CD8-positive, alpha-beta memory T cell (primary cell): ENCODE data around the gene CHD9. TPM values are rescaled to one million over a fixed set of nuclear protein-coding genes. Genes with fewer than 3 reads are reported as not detected.
A peak's percentile ranks its signal among the peaks of the same experiment; 100 is the strongest.

Experiments used
- CTCF ChIA-PET: fragments of 350-600 bp; sonication (Branson Sonifier 250); formaldehyde crosslinking; loops from one replicate; lab custom pipeline; 2021; ENCODE audit warnings: antibody characterized with exemption; lab: Charles Lee
- POLR2A ChIA-PET: fragments of 350-600 bp; sonication (Branson Sonifier 250); formaldehyde crosslinking; loops from one replicate; lab custom pipeline; 2021; ENCODE audit warnings: antibody characterized with exemption; lab: Charles Lee
- DNase-seq, 5 donors: peaks; one replicate each; pipeline versions ENCODE4 v3.0.0 to v3.0.0-alpha.2; 2020 to 2022; ENCODE audit warnings: mixed read lengths in 1 of 5
- H3K27ac ChIP-seq: one replicate; pipeline ENCODE4 v1.7.0; 2013; ENCODE audit warnings: low read depth, mild to moderate bottlenecking, low read length, moderate library complexity
- H3K27me3 ChIP-seq: 2 replicates; pipeline ENCODE4 v1.7.0; 2013; ENCODE audit warnings: low read length, mild to moderate bottlenecking; ENCODE audit not compliant: insufficient read depth, poor library complexity, severe bottlenecking
- H3K36me3 ChIP-seq: 2 replicates; pipeline ENCODE4 v1.7.0; 2013; ENCODE audit warnings: mild to moderate bottlenecking, low read length, moderate library complexity; ENCODE audit not compliant: insufficient read depth
- H3K4me1 ChIP-seq: 2 replicates; pipeline ENCODE4 v1.7.0; 2013; ENCODE audit warnings: mild to moderate bottlenecking, low read length, moderate library complexity; ENCODE audit not compliant: insufficient read depth
- H3K4me3 ChIP-seq: 2 replicates; pipeline ENCODE4 v1.7.0; 2013; ENCODE audit warnings: mild to moderate bottlenecking, low read length
- H3K9me3 ChIP-seq: 2 replicates; pipeline ENCODE4 v1.7.0; 2013; ENCODE audit warnings: mild to moderate bottlenecking, low read length
- H3K27ac Mint-ChIP-seq, 8 donors: one replicate each; pipeline ENCODE4 v1.8.0; 2020 to 2021; ENCODE audit warnings: mixed read lengths in 8 of 8, mild to moderate bottlenecking in 6 of 8, inconsistent platforms in 3 of 8, moderate library complexity in 3 of 8
- H3K27me3 Mint-ChIP-seq, 2 donors: one replicate each; pipeline ENCODE4 v1.8.0; 2020 to 2021; ENCODE audit warnings: mixed read lengths in 2 of 2, mild to moderate bottlenecking in 1 of 2, moderate library complexity in 1 of 2
- H3K36me3 Mint-ChIP-seq, 3 donors: one replicate each; pipeline ENCODE4 v1.8.0; 2020 to 2021; ENCODE audit warnings: mixed read lengths in 3 of 3, inconsistent platforms in 1 of 3, mild to moderate bottlenecking in 1 of 3
- H3K4me1 Mint-ChIP-seq, 3 donors: one replicate each; pipeline ENCODE4 v1.8.0; 2020 to 2021; ENCODE audit warnings: mixed read lengths in 3 of 3, inconsistent platforms in 1 of 3, mild to moderate bottlenecking in 1 of 3
- H3K4me3 Mint-ChIP-seq, 7 donors: one replicate each; pipeline ENCODE4 v1.8.0; 2020 to 2021; ENCODE audit warnings: mixed read lengths in 7 of 7, mild to moderate bottlenecking in 6 of 7, moderate library complexity in 4 of 7, inconsistent platforms in 2 of 7
- H3K9me3 Mint-ChIP-seq, 5 donors: one replicate each; pipeline ENCODE4 v1.8.0; 2020 to 2022; ENCODE audit warnings: mixed read lengths in 5 of 5, mild to moderate bottlenecking in 3 of 5, moderate library complexity in 2 of 5, inconsistent platforms in 1 of 5
- polyA plus RNA-seq: library from polyadenylated mRNA; unstranded; fragments of 300-500 nt; fragmentation: Illumina TruSeq; gene quantifications from one replicate; pipeline ENCODE4 v1.2.3, GENCODE V29; 2021
- total RNA-seq, 2 experiments: library from RNA; stranded (reverse); gene quantifications; one replicate each; pipeline ENCODE4 v1.2.3, GENCODE V29; 2021

CHD9 gene
- total and polyA plus RNA-seq, 3 experiments from 2014 or later = 17.4 to 57.4 (median 21.8) TPM

- H3K27me3 Mint-ChIP-seq = no peaks in the 10 kb centered on the region
- H3K9me3 Mint-ChIP-seq = no peaks in the 10 kb centered on the region
- peaks cover 4 to 8% (median 6%) of the 10 kb centered on the region in 3 donors for H3K36me3 Mint-ChIP-seq
- DNase-seq = no peak
- H3K27ac Mint-ChIP-seq = peak overlapping the region in 2 of 8 donors; percentile 3 to 51
- POLR2A ChIA-PET = no interaction called here
- H3K4me3 ChIP-seq = no peak overlapping the region
- peaks cover 25 to 30% (median 26%) of the 10 kb centered on the region in 3 donors for H3K4me1 Mint-ChIP-seq
- H3K27ac ChIP-seq = no peak overlapping the region
- no peak overlapping the region for H3K4me3 Mint-ChIP-seq
- CTCF ChIA-PET = interaction anchor here (0.9 to 3.6 kb wide), 3 partner anchors 13 to 74 kb away, joined by 4 to 13 read pairs (median 6); partner anchors contain the start of gene CHD9
- no peaks in the 10 kb centered on the region for H3K36me3 ChIP-seq
- H3K27me3 ChIP-seq = no peaks in the 10 kb centered on the region
- H3K4me1 ChIP-seq = peaks cover 16% of the 10 kb centered on the region
- no peaks in the 10 kb centered on the region for H3K9me3 ChIP-seq
These were observed 31.2 kb downstream of the CHD9 start for GRCh38 chr16:53085931-53086421.

GRCh38 chr16:53087101-53087500 lies 32.3 kb downstream of the CHD9 start:
- no peak for DNase-seq
- Mint-ChIP-seq H3K9me3 (no peaks in the 10 kb centered on the region), H3K36me3 (peaks cover 4 to 6% (median 5%) of the 10 kb centered on the region in 3 donors), H3K27ac (no peak overlapping the region), H3K4me1 (peaks cover 32 to 37% (median 34%) of the 10 kb centered on the region in 3 donors), H3K27me3 (no peaks in the 10 kb centered on the region), H3K4me3 (no peak overlapping the region)
- peaks cover 26% of the 10 kb centered on the region for H3K4me1 ChIP-seq
- H3K27ac ChIP-seq = no peak overlapping the region
- CTCF ChIA-PET = interaction anchor here (2.1 to 3.6 kb wide), 2 partner anchors 12 to 32 kb away, joined by 6 to 13 read pairs; partner anchors contain the start of gene CHD9
- H3K9me3 ChIP-seq = no peaks in the 10 kb centered on the region
- POLR2A ChIA-PET = interaction anchor here (0.9 kb wide), 1 partner anchor 12 kb away, joined by 3 read pairs; no protein-coding TSS in a partner anchor
- no peaks in the 10 kb centered on the region for H3K27me3 ChIP-seq
- H3K4me3 ChIP-seq = no peak overlapping the region
- H3K36me3 ChIP-seq = no peaks in the 10 kb centered on the region

GRCh38 chr16:53089434-53090285 lies 34.9 kb downstream of the CHD9 start:
- no peaks in the 10 kb centered on the region for H3K27me3 ChIP-seq
- Mint-ChIP-seq H3K36me3 (peaks cover 0 to 2% (median 2%) of the 10 kb centered on the region in 3 donors), H3K27me3 (no peaks in the 10 kb centered on the region), H3K27ac (peak overlapping the region in 6 of 8 donors; percentile 43 to 83 (median 68)), H3K4me1 (peaks cover 44 to 47% (median 45%) of the 10 kb centered on the region in 3 donors), H3K9me3 (no peaks in the 10 kb centered on the region), H3K4me3 (peak overlapping the region in 5 of 7 donors; percentile 16 to 78 (median 62))
- H3K36me3 ChIP-seq = no peaks in the 10 kb centered on the region
- ChIA-PET POLR2A (no interaction called here), CTCF (interaction anchor here (1.0 to 1.7 kb wide), 2 partner anchors 10 kb away, joined by 3 to 4 read pairs; no protein-coding TSS in a partner anchor)
- peaks cover 36% of the 10 kb centered on the region for H3K4me1 ChIP-seq
- no peak overlapping the region for H3K4me3 ChIP-seq
- no peak overlapping the region for H3K27ac ChIP-seq
- no peak for DNase-seq
- H3K9me3 ChIP-seq = no peaks in the 10 kb centered on the region

GRCh38 chr16:53090286-53090590 lies 35.4 kb downstream of the CHD9 start:
- Mint-ChIP-seq H3K27ac (peak overlapping the region in 6 of 8 donors; percentile 31 to 92 (median 78)), H3K4me3 (peak overlapping the region in 5 of 7 donors; percentile 16 to 78 (median 62)), H3K27me3 (no peaks in the 10 kb centered on the region), H3K4me1 (peaks cover 47 to 51% (median 47%) of the 10 kb centered on the region in 3 donors), H3K9me3 (no peaks in the 10 kb centered on the region), H3K36me3 (peaks cover 0 to 5% (median 2%) of the 10 kb centered on the region in 3 donors)
- Histone ChIP-seq H3K9me3 (no peaks in the 10 kb centered on the region), H3K4me1 (peaks cover 36% of the 10 kb centered on the region), H3K36me3 (no peaks in the 10 kb centered on the region), H3K27ac (no peak overlapping the region), H3K4me3 (no peak overlapping the region), H3K27me3 (no peaks in the 10 kb centered on the region)
- DNase-seq = no peak
- CTCF ChIA-PET = interaction anchor here (1.0 kb wide), 1 partner anchor 11 kb away, joined by 3 read pairs; no protein-coding TSS in a partner anchor
- POLR2A ChIA-PET = no interaction called here

- Mint-ChIP-seq H3K27me3 (no peaks in the 10 kb centered on the region), H3K4me3 (peak overlapping the region in 6 of 7 donors; percentile 23 to 79 (median 60)), H3K4me1 (peaks cover 44 to 51% (median 47%) of the 10 kb centered on the region in 3 donors), H3K9me3 (no peaks in the 10 kb centered on the region), H3K27ac (peak overlapping the region in 7 of 8 donors; percentile 31 to 94 (median 72)), H3K36me3 (peaks cover 0 to 6% (median 2%) of the 10 kb centered on the region in 3 donors)
- Histone ChIP-seq H3K4me3 (no peak overlapping the region), H3K27ac (no peak overlapping the region), H3K4me1 (peaks cover 36% of the 10 kb centered on the region), H3K27me3 (no peaks in the 10 kb centered on the region), H3K36me3 (no peaks in the 10 kb centered on the region), H3K9me3 (no peaks in the 10 kb centered on the region)
- POLR2A ChIA-PET = no interaction called here
- no peak for DNase-seq
- CTCF ChIA-PET = interaction anchor here (1.0 kb wide), 1 partner anchor 11 kb away, joined by 3 read pairs; no protein-coding TSS in a partner anchor
These were observed 36.0 kb downstream of the CHD9 start for GRCh38 chr16:53090591-53091411.

- Mint-ChIP-seq H3K9me3 (no peaks in the 10 kb centered on the region), H3K27me3 (no peaks in the 10 kb centered on the region), H3K27ac (peak overlapping the region; percentile 31 to 97 (median 86)), H3K36me3 (peaks cover 0 to 6% (median 2%) of the 10 kb centered on the region in 3 donors), H3K4me1 (peaks cover 43 to 54% (median 47%) of the 10 kb centered on the region in 3 donors), H3K4me3 (peak overlapping the region in 5 of 7 donors; percentile 10 to 79 (median 62))
- Histone ChIP-seq H3K36me3 (no peaks in the 10 kb centered on the region), H3K4me1 (peaks cover 36% of the 10 kb centered on the region), H3K27ac (no peak overlapping the region), H3K9me3 (no peaks in the 10 kb centered on the region), H3K27me3 (no peaks in the 10 kb centered on the region), H3K4me3 (no peak overlapping the region)
- no peak for DNase-seq
- ChIA-PET CTCF (no interaction called here), POLR2A (no interaction called here)
These were observed 36.8 kb downstream of the CHD9 start for GRCh38 chr16:53091466-53092211.

GRCh38 chr16:53092284-53092683 lies 37.5 kb downstream of the CHD9 start:
- no peak overlapping the region for H3K4me3 ChIP-seq
- H3K9me3 ChIP-seq = no peaks in the 10 kb centered on the region
- Mint-ChIP-seq H3K4me1 (peaks cover 46 to 61% (median 50%) of the 10 kb centered on the region in 3 donors), H3K9me3 (no peaks in the 10 kb centered on the region), H3K27me3 (no peaks in the 10 kb centered on the region), H3K27ac (peak overlapping the region in 6 of 8 donors; percentile 2 to 93 (median 66)), H3K4me3 (peak overlapping the region in 2 of 7 donors; percentile 2 to 46), H3K36me3 (peaks cover 0 to 6% (median 2%) of the 10 kb centered on the region in 3 donors)
- POLR2A ChIA-PET = no interaction called here
- H3K4me1 ChIP-seq = peaks cover 36% of the 10 kb centered on the region
- H3K36me3 ChIP-seq = no peaks in the 10 kb centered on the region
- no peak for DNase-seq
- H3K27ac ChIP-seq = no peak overlapping the region
- CTCF ChIA-PET = no interaction called here
- no peaks in the 10 kb centered on the region for H3K27me3 ChIP-seq
